Endothelial cell of umbilical vein (primary cell): ENCODE results near the gene FARP1. TPM values are rescaled to one million over a fixed set of nuclear protein-coding genes. Genes with fewer than 3 reads are reported as not detected.

ENCODE experiments used
- BruUV-seq: library from RNA; stranded (reverse); fragments of 400-500 nt; replicated peaks from 2 replicates; lab custom pipeline; 2021; lab: Mats Ljungman, UMichigan
- CTCF ChIA-PET: fragments of 300-600, 350-600 bp; sonication (Branson Sonifier 250); formaldehyde crosslinking; loops from one replicate; lab custom pipeline; 2021; ENCODE audit warnings: antibody characterized with exemption, inconsistent platforms; lab: Charles Lee
- POLR2A ChIA-PET: fragments of 300-600, 350-600 bp; sonication (Branson Sonifier 250); formaldehyde crosslinking; loops from one replicate; lab custom pipeline; 2021; ENCODE audit warnings: antibody characterized with exemption, inconsistent platforms; lab: Charles Lee
- DNase-seq: peaks from one replicate; pipeline ENCODE4 v3.0.0-alpha.2; 2011; ENCODE audit warnings: low read depth, low spot score
- FAIRE-seq: peaks from 2 replicates; lab custom pipeline; 2011; peaks lifted over from hg19 to GRCh38; lab: Jason Lieb, UNC
- H2AFZ ChIP-seq: 2 replicates; pipeline ENCODE4 v1.6.0; 2012; ENCODE audit warnings: low read depth, low read length, control low read depth, inconsistent platforms
- H3K27ac ChIP-seq: 2 replicates; pipeline ENCODE4 v1.5.1; 2011; ENCODE audit warnings: low read depth, mild to moderate bottlenecking, control low read depth, low read length, moderate library complexity; ENCODE audit not compliant: insufficient read depth
- H3K27me3 ChIP-seq, 2 experiments: 2 replicates each; pipeline versions ENCODE4 v1.6.0 to v1.6.1; 2011; ENCODE audit warnings: low read length in 2 of 2, mixed read lengths in 1 of 2; ENCODE audit not compliant: control insufficient read depth in 2 of 2, insufficient read depth in 2 of 2
- H3K36me3 ChIP-seq, 2 experiments: 2 replicates in 1 of 2; 3 replicates in 1 of 2; pipeline ENCODE4 v1.5.1; 2011; ENCODE audit warnings: low read length in 2 of 2, mild to moderate bottlenecking in 1 of 2, moderate library complexity in 1 of 2; ENCODE audit not compliant: control insufficient read depth in 2 of 2, insufficient read depth in 2 of 2; ENCODE audit errors: extremely low read depth in 1 of 2
- H3K4me1 ChIP-seq: 3 replicates; pipeline ENCODE4 v1.5.1; 2011; ENCODE audit warnings: mild to moderate bottlenecking, low read length; ENCODE audit not compliant: control insufficient read depth, insufficient read depth; ENCODE audit errors: extremely low read depth
- H3K4me2 ChIP-seq: 2 replicates; pipeline ENCODE4 v1.6.1; 2011; ENCODE audit warnings: low read length, control low read depth, mixed read lengths; ENCODE audit not compliant: insufficient read depth
- H3K4me3 ChIP-seq, 3 experiments: fragments of 200-600 bp in 1 of 3; sonication (generic), shearing (Covaris generic) in 1 of 3; replicated peaks in 1 of 3; 2 replicates each; pipeline ENCODE4 v1.5.1; 2011 to 2016; ENCODE audit warnings: control low read depth in 3 of 3, low read length in 3 of 3, mild to moderate bottlenecking in 2 of 3, inconsistent platforms in 1 of 3, low read depth in 1 of 3, moderate library complexity in 1 of 3; ENCODE audit not compliant: insufficient read depth in 1 of 3
- H3K79me2 ChIP-seq: 2 replicates; pipeline ENCODE4 v1.6.0; 2012; ENCODE audit warnings: low read length, inconsistent platforms; ENCODE audit not compliant: control insufficient read depth, insufficient read depth
- H3K9ac ChIP-seq: replicated peaks from 2 replicates; pipeline ENCODE3; 2011; ENCODE audit warnings: low read length, control low read depth; ENCODE audit not compliant: insufficient read depth; ENCODE audit errors: extremely low read depth
- H3K9me1 ChIP-seq: replicated peaks from 3 replicates; pipeline ENCODE4 v1.6.0; 2011; ENCODE audit warnings: mild to moderate bottlenecking, low read length; ENCODE audit not compliant: control insufficient read depth, insufficient read depth; ENCODE audit errors: extremely low read depth
- H3K9me3 ChIP-seq: replicated peaks from 2 replicates; pipeline ENCODE4 v1.5.1; 2012; ENCODE audit warnings: low read length, inconsistent platforms; ENCODE audit not compliant: control insufficient read depth, insufficient read depth
- H4K20me1 ChIP-seq: replicated peaks from 2 replicates; pipeline ENCODE3; 2011; ENCODE audit warnings: mild to moderate bottlenecking, low read length; ENCODE audit not compliant: control insufficient read depth, insufficient read depth; ENCODE audit errors: extremely low read depth
- CTCF ChIP-seq, 2 donors: IDR thresholded peaks; 1 replicate in 1 of 2; 2 replicates in 1 of 2; pipeline ENCODE4 v1.5.1; 2011; ENCODE audit warnings: low read length in 2 of 2, mild to moderate bottlenecking in 2 of 2, moderate library complexity in 2 of 2, control low read depth in 1 of 2, inconsistent platforms in 1 of 2, low read depth in 1 of 2; ENCODE audit not compliant: insufficient read depth in 1 of 2; ENCODE audit errors: extremely low read depth in 1 of 2
- EZH2 ChIP-seq: IDR thresholded peaks from 2 replicates; pipeline ENCODE4 v1.6.1; 2012; ENCODE audit warnings: borderline replicate concordance, low read depth, mild to moderate bottlenecking, moderate library complexity, low read length, inconsistent platforms; ENCODE audit not compliant: severe bottlenecking
- FOS ChIP-seq: IDR thresholded peaks from 2 replicates; pipeline ENCODE4 v1.6.1; 2011; ENCODE audit warnings: mild to moderate bottlenecking, low read length, moderate library complexity, borderline replicate concordance; ENCODE audit not compliant: insufficient read depth
- GATA2 ChIP-seq: IDR thresholded peaks from 2 replicates; pipeline ENCODE4 v1.7.0; 2011; ENCODE audit warnings: low read depth, mild to moderate bottlenecking, moderate library complexity, mixed read lengths, low read length; ENCODE audit not compliant: insufficient read length, insufficient read depth
- JUN ChIP-seq: IDR thresholded peaks from 2 replicates; pipeline ENCODE4 v1.6.1; 2011; ENCODE audit warnings: borderline replicate concordance, low read depth; ENCODE audit not compliant: insufficient read length, insufficient read depth
- MAX ChIP-seq: IDR thresholded peaks from 2 replicates; pipeline ENCODE4 v1.6.1; 2011; ENCODE audit not compliant: insufficient read depth, insufficient read length
- MYC ChIP-seq: IDR thresholded peaks from one replicate; pipeline ENCODE4 v1.6.1; 2011; ENCODE audit warnings: mild to moderate bottlenecking, low read depth, low read length
- POLR2A ChIP-seq: IDR thresholded peaks from 2 replicates; pipeline ENCODE4 v1.6.1; 2012; ENCODE audit warnings: low read depth, mild to moderate bottlenecking, control low read depth, low read length
- POLR2AphosphoS5 ChIP-seq: IDR thresholded peaks from 2 replicates; pipeline ENCODE4 v1.6.1; 2012; ENCODE audit warnings: low read depth, mild to moderate bottlenecking, control low read depth, low read length, moderate library complexity; ENCODE audit not compliant: insufficient read depth
- dilution Hi-C: fragments of 300-500 bp; cut with MboI; formaldehyde crosslinking; loops from one replicate; pipeline ENCODE4 v1.15.0; 2019; ENCODE audit warnings: low sequenced_read_pairs; ENCODE audit not compliant: extremely low pct_ligation_motif_present
- intact Hi-C: fragments of 100-400 bp; cut with micrococcal nuclease; formaldehyde crosslinking; loops from one replicate; pipeline ENCODE4 v1.10.0; 2022
- polyA plus RNA-seq, 4 experiments: library from polyadenylated mRNA; depleted of rRNA in 3 of 4; stranded (reverse) in 3 of 4; unstranded in 1 of 4; fragments of >200 nt; gene quantifications; 2 replicates each; pipeline versions ENCODE4 v1.2.1 to v1.2.3, GENCODE V29; 2011 to 2012; ENCODE audit warnings: missing spikeins in 1 of 4
- total RNA-seq: library from RNA; stranded (reverse); gene quantifications from 2 replicates; pipeline ENCODE4 v1.2.3, GENCODE V29; 2021

Gene FARP1
- total and polyA plus RNA-seq, 2 donors (not counting 3 experiments of a cell fraction or from before 2014, with no cell fraction given), result 19.0 to 77.7 TPM

GRCh38 chr13:98288211-98288610 lies 145.3 kb downstream of the FARP1 start:
- BruUV-seq, result no TSS peak
- Histone ChIP-seq H3K9ac (no peak overlapping the region), H3K9me1 (no peaks in the 10 kb centered on the region), H3K4me1 (no peaks in the 10 kb centered on the region), H3K4me3 (no peak overlapping the region), H3K27me3 (no peaks in the 10 kb centered on the region), H3K4me2 (no peak overlapping the region), H3K79me2 (peaks cover 2% of the 10 kb centered on the region), H3K9me3 (no peaks in the 10 kb centered on the region), H3K36me3 (no peaks in the 10 kb centered on the region), H3K27ac (no peak overlapping the region), H2AFZ (no peak overlapping the region), H4K20me1 (no peaks in the 10 kb centered on the region)
- DNase-seq, result no peak
- CTCF ChIA-PET, result interaction anchor here (1.1 to 1.2 kb wide), 2 partner anchors 9 to 11 kb away, joined by 3 read pairs; no protein-coding TSS in a partner anchor
- TF ChIP-seq FOS (no peak), MAX (no peak), CTCF (IDR thresholded peaks at IDR 0.05; ENCODE audit: extremely low read depth in 1 of 2, insufficient read depth in 1 of 2, low read depth in 1 of 2, low read length in 2 of 2) (no peak), POLR2AphosphoS5 (no peak), MYC (no peak), EZH2 (no peak), GATA2 (no peak), JUN (no peak), POLR2A (no peak)
- POLR2A ChIA-PET, result no interaction called here
- intact Hi-C loops, result no loop called here
- no peak for FAIRE-seq
- dilution Hi-C loops, result no loop called here
